IPS-NIHi11 (cell line): ENCODE measurements around the gene FITM1.

Experiments used
- DNase-seq: peaks from one replicate; pipeline ENCODE4 v3.0.0; 2012; ENCODE audit warnings: mixed read lengths, low spot score

FITM1 gene

GRCh38 chr14:24139272-24139934 is 8.9 kb downstream of the FITM1 start:
- no peak for DNase-seq

- DNase-seq, result peak; percentile 94
Observed at GRCh38 chr14:24141097-24141880, 10.8 kb downstream of the FITM1 start, which contains the start of gene EMC9. TSS of gene EMC9 (minus strand) at chr14:24141591. CDS start at chr14:24141304, 287 bp downstream.

GRCh38 chr14:24143511-24143910 is 13.1 kb downstream of the FITM1 start:
- DNase-seq, result no peak

- DNase-seq, result no peak
Observed at GRCh38 chr14:24144451-24144850, 14.0 kb downstream of the FITM1 start.

- DNase-seq, result no peak
Observed at GRCh38 chr14:24145219-24145618, 14.8 kb downstream of the FITM1 start.

- DNase-seq, result no peak
Observed at GRCh38 chr14:24145690-24146452, 15.4 kb downstream of the FITM1 start.

GRCh38 chr14:24146453-24146977 is 16.1 kb downstream of the FITM1 start, which contains the start of gene PSME2:
TSS of gene PSME2 (minus strand) at chr14:24146610. CDS start at chr14:24146581, 29 bp downstream.
- DNase-seq, result peak; percentile 93

GRCh38 chr14:24146978-24147760 is 16.7 kb downstream of the FITM1 start, which contains the start of gene RNF31:
TSS of gene RNF31 (plus strand) at chr14:24147498. CDS start at chr14:24147699, 201 bp downstream.
- peak; percentile 95 for DNase-seq

- DNase-seq, result no peak
Observed at GRCh38 chr14:24147761-24148428, 17.4 kb downstream of the FITM1 start.

- DNase-seq, result no peak
Observed at GRCh38 chr14:24149302-24149969, 19.0 kb downstream of the FITM1 start.

GRCh38 chr14:24150061-24150460 is 19.6 kb downstream of the FITM1 start:
- DNase-seq, result no peak

GRCh38 chr14:24150567-24150966 is 20.1 kb downstream of the FITM1 start:
- no peak for DNase-seq

GRCh38 chr14:24150993-24151392 is 20.5 kb downstream of the FITM1 start:
- no peak for DNase-seq

- DNase-seq, result no peak
Observed at GRCh38 chr14:24151404-24152080, 21.1 kb downstream of the FITM1 start.

GRCh38 chr14:24155100-24155499 is 24.6 kb downstream of the FITM1 start:
- DNase-seq, result no peak

- DNase-seq, result no peak
Observed at GRCh38 chr14:24156840-24157239, 26.4 kb downstream of the FITM1 start.

- DNase-seq, result no peak
Observed at GRCh38 chr14:24157331-24157730, 26.9 kb downstream of the FITM1 start.

- DNase-seq, result no peak
Observed at GRCh38 chr14:24159777-24160498, 29.5 kb downstream of the FITM1 start.

GRCh38 chr14:24160499-24160849 is 30.0 kb downstream of the FITM1 start:
- no peak for DNase-seq
